Endothelial cell of umbilical vein (primary cell): ENCODE measurements around the gene SFXN2. TPM values are rescaled to one million over a fixed set of nuclear protein-coding genes. Genes with fewer than 3 reads are reported as not detected.

Experiments
- BruUV-seq: library from RNA; stranded (reverse); fragments of 400-500 nt; replicated peaks from 2 replicates; lab custom pipeline; 2021; lab: Mats Ljungman, UMichigan
- CTCF ChIA-PET: fragments of 300-600, 350-600 bp; sonication (Branson Sonifier 250); formaldehyde crosslinking; loops from one replicate; lab custom pipeline; 2021; ENCODE audit warnings: antibody characterized with exemption, inconsistent platforms; lab: Charles Lee
- POLR2A ChIA-PET: fragments of 300-600, 350-600 bp; sonication (Branson Sonifier 250); formaldehyde crosslinking; loops from one replicate; lab custom pipeline; 2021; ENCODE audit warnings: antibody characterized with exemption, inconsistent platforms; lab: Charles Lee
- DNase-seq: peaks from one replicate; pipeline ENCODE4 v3.0.0-alpha.2; 2011; ENCODE audit warnings: low read depth, low spot score
- FAIRE-seq: peaks from 2 replicates; lab custom pipeline; 2011; peaks lifted over from hg19 to GRCh38; lab: Jason Lieb, UNC
- H2AFZ ChIP-seq: 2 replicates; pipeline ENCODE4 v1.6.0; 2012; ENCODE audit warnings: low read depth, low read length, control low read depth, inconsistent platforms
- H3K27ac ChIP-seq: 2 replicates; pipeline ENCODE4 v1.5.1; 2011; ENCODE audit warnings: low read depth, mild to moderate bottlenecking, control low read depth, low read length, moderate library complexity; ENCODE audit not compliant: insufficient read depth
- H3K27me3 ChIP-seq, 2 experiments: 2 replicates each; pipeline versions ENCODE4 v1.6.0 to v1.6.1; 2011; ENCODE audit warnings: low read length in 2 of 2, mixed read lengths in 1 of 2; ENCODE audit not compliant: control insufficient read depth in 2 of 2, insufficient read depth in 2 of 2
- H3K36me3 ChIP-seq, 2 experiments: 2 replicates in 1 of 2; 3 replicates in 1 of 2; pipeline ENCODE4 v1.5.1; 2011; ENCODE audit warnings: low read length in 2 of 2, mild to moderate bottlenecking in 1 of 2, moderate library complexity in 1 of 2; ENCODE audit not compliant: control insufficient read depth in 2 of 2, insufficient read depth in 2 of 2; ENCODE audit errors: extremely low read depth in 1 of 2
- H3K4me1 ChIP-seq: 3 replicates; pipeline ENCODE4 v1.5.1; 2011; ENCODE audit warnings: mild to moderate bottlenecking, low read length; ENCODE audit not compliant: control insufficient read depth, insufficient read depth; ENCODE audit errors: extremely low read depth
- H3K4me2 ChIP-seq: 2 replicates; pipeline ENCODE4 v1.6.1; 2011; ENCODE audit warnings: low read length, control low read depth, mixed read lengths; ENCODE audit not compliant: insufficient read depth
- H3K4me3 ChIP-seq, 3 experiments: fragments of 200-600 bp in 1 of 3; sonication (generic), shearing (Covaris generic) in 1 of 3; replicated peaks in 1 of 3; 2 replicates each; pipeline ENCODE4 v1.5.1; 2011 to 2016; ENCODE audit warnings: control low read depth in 3 of 3, low read length in 3 of 3, mild to moderate bottlenecking in 2 of 3, inconsistent platforms in 1 of 3, low read depth in 1 of 3, moderate library complexity in 1 of 3; ENCODE audit not compliant: insufficient read depth in 1 of 3
- H3K79me2 ChIP-seq: 2 replicates; pipeline ENCODE4 v1.6.0; 2012; ENCODE audit warnings: low read length, inconsistent platforms; ENCODE audit not compliant: control insufficient read depth, insufficient read depth
- H3K9ac ChIP-seq: replicated peaks from 2 replicates; pipeline ENCODE3; 2011; ENCODE audit warnings: low read length, control low read depth; ENCODE audit not compliant: insufficient read depth; ENCODE audit errors: extremely low read depth
- H3K9me1 ChIP-seq: replicated peaks from 3 replicates; pipeline ENCODE4 v1.6.0; 2011; ENCODE audit warnings: mild to moderate bottlenecking, low read length; ENCODE audit not compliant: control insufficient read depth, insufficient read depth; ENCODE audit errors: extremely low read depth
- H3K9me3 ChIP-seq: replicated peaks from 2 replicates; pipeline ENCODE4 v1.5.1; 2012; ENCODE audit warnings: low read length, inconsistent platforms; ENCODE audit not compliant: control insufficient read depth, insufficient read depth
- H4K20me1 ChIP-seq: replicated peaks from 2 replicates; pipeline ENCODE3; 2011; ENCODE audit warnings: mild to moderate bottlenecking, low read length; ENCODE audit not compliant: control insufficient read depth, insufficient read depth; ENCODE audit errors: extremely low read depth
- EZH2 ChIP-seq: IDR thresholded peaks from 2 replicates; pipeline ENCODE4 v1.6.1; 2012; ENCODE audit warnings: borderline replicate concordance, low read depth, mild to moderate bottlenecking, moderate library complexity, low read length, inconsistent platforms; ENCODE audit not compliant: severe bottlenecking
- FOS ChIP-seq: IDR thresholded peaks from 2 replicates; pipeline ENCODE4 v1.6.1; 2011; ENCODE audit warnings: mild to moderate bottlenecking, low read length, moderate library complexity, borderline replicate concordance; ENCODE audit not compliant: insufficient read depth
- GATA2 ChIP-seq: IDR thresholded peaks from 2 replicates; pipeline ENCODE4 v1.7.0; 2011; ENCODE audit warnings: low read depth, mild to moderate bottlenecking, moderate library complexity, mixed read lengths, low read length; ENCODE audit not compliant: insufficient read length, insufficient read depth
- JUN ChIP-seq: IDR thresholded peaks from 2 replicates; pipeline ENCODE4 v1.6.1; 2011; ENCODE audit warnings: borderline replicate concordance, low read depth; ENCODE audit not compliant: insufficient read length, insufficient read depth
- MAX ChIP-seq: IDR thresholded peaks from 2 replicates; pipeline ENCODE4 v1.6.1; 2011; ENCODE audit not compliant: insufficient read depth, insufficient read length
- MYC ChIP-seq: IDR thresholded peaks from one replicate; pipeline ENCODE4 v1.6.1; 2011; ENCODE audit warnings: mild to moderate bottlenecking, low read depth, low read length
- POLR2A ChIP-seq: IDR thresholded peaks from 2 replicates; pipeline ENCODE4 v1.6.1; 2012; ENCODE audit warnings: low read depth, mild to moderate bottlenecking, control low read depth, low read length
- POLR2AphosphoS5 ChIP-seq: IDR thresholded peaks from 2 replicates; pipeline ENCODE4 v1.6.1; 2012; ENCODE audit warnings: low read depth, mild to moderate bottlenecking, control low read depth, low read length, moderate library complexity; ENCODE audit not compliant: insufficient read depth
- dilution Hi-C: fragments of 300-500 bp; cut with MboI; formaldehyde crosslinking; loops from one replicate; pipeline ENCODE4 v1.15.0; 2019; ENCODE audit warnings: low sequenced_read_pairs; ENCODE audit not compliant: extremely low pct_ligation_motif_present
- intact Hi-C: fragments of 100-400 bp; cut with micrococcal nuclease; formaldehyde crosslinking; loops from one replicate; pipeline ENCODE4 v1.10.0; 2022
- polyA plus RNA-seq, 4 experiments: library from polyadenylated mRNA; depleted of rRNA in 3 of 4; stranded (reverse) in 3 of 4; unstranded in 1 of 4; fragments of >200 nt; gene quantifications; 2 replicates each; pipeline versions ENCODE4 v1.2.1 to v1.2.3, GENCODE V29; 2011 to 2012; ENCODE audit warnings: missing spikeins in 1 of 4
- total RNA-seq: library from RNA; stranded (reverse); gene quantifications from 2 replicates; pipeline ENCODE4 v1.2.3, GENCODE V29; 2021
- TF ChIP-seq, protein P1 (sequence below), 2 donors: IDR thresholded peaks; 1 replicate in 1 of 2; 2 replicates in 1 of 2; pipeline ENCODE4 v1.5.1; 2011; ENCODE audit warnings: low read length in 2 of 2, mild to moderate bottlenecking in 2 of 2, moderate library complexity in 2 of 2, control low read depth in 1 of 2, inconsistent platforms in 1 of 2, low read depth in 1 of 2; ENCODE audit not compliant: insufficient read depth in 1 of 2; ENCODE audit errors: extremely low read depth in 1 of 2

Gene SFXN2
- total and polyA plus RNA-seq, 2 donors (not counting 3 experiments of a cell fraction or from before 2014, with no cell fraction given) = 9.8 to 17.0 TPM

- Histone ChIP-seq H3K4me2 (no peak overlapping the region), H3K27ac (no peak overlapping the region), H3K9me1 (no peaks in the 10 kb centered on the region), H3K4me3 (no peak overlapping the region), H3K79me2 (peaks cover 20% of the 10 kb centered on the region), H3K36me3 (no peaks in the 10 kb centered on the region), H3K4me1 (peaks cover 51% of the 10 kb centered on the region), H3K27me3 (no peaks in the 10 kb centered on the region), H4K20me1 (no peaks in the 10 kb centered on the region), H3K9me3 (no peaks in the 10 kb centered on the region), H3K9ac (no peak overlapping the region), H2AFZ (no peak overlapping the region)
- FAIRE-seq = no peak
- ChIA-PET POLR2A (no interaction called here), CTCF (interaction anchor here (0.8 to 1.6 kb wide), 3 partner anchors 20 to 290 kb away, joined by 3 read pairs; no protein-coding TSS in a partner anchor)
- no TSS peak for BruUV-seq
- intact Hi-C loops = no loop called here
- TF ChIP-seq GATA2 (no peak), JUN (no peak), FOS (no peak), POLR2A (no peak), MAX (no peak), MYC (no peak), POLR2AphosphoS5 (no peak), EZH2 (no peak)
- TF ChIP-seq, protein P1, sequence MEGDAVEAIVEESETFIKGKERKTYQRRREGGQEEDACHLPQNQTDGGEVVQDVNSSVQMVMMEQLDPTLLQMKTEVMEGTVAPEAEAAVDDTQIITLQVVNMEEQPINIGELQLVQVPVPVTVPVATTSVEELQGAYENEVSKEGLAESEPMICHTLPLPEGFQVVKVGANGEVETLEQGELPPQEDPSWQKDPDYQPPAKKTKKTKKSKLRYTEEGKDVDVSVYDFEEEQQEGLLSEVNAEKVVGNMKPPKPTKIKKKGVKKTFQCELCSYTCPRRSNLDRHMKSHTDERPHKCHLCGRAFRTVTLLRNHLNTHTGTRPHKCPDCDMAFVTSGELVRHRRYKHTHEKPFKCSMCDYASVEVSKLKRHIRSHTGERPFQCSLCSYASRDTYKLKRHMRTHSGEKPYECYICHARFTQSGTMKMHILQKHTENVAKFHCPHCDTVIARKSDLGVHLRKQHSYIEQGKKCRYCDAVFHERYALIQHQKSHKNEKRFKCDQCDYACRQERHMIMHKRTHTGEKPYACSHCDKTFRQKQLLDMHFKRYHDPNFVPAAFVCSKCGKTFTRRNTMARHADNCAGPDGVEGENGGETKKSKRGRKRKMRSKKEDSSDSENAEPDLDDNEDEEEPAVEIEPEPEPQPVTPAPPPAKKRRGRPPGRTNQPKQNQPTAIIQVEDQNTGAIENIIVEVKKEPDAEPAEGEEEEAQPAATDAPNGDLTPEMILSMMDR (IDR thresholded peaks at IDR 0.05; ENCODE audit: extremely low read depth in 1 of 2, insufficient read depth in 1 of 2, low read depth in 1 of 2, low read length in 2 of 2) = no peak
- dilution Hi-C loops = no loop called here
- DNase-seq = no peak
Measured at GRCh38 chr10:102773320-102773719, 58.9 kb downstream of the SFXN2 start.
